Hepatocyte (in vitro differentiated cells): ENCODE results near the gene DYNLL1.

Experiments used
- CTCF ChIP-seq: fragments of 200-600 bp; sonication (generic); IDR thresholded peaks from 2 replicates; pipeline ENCODE4 v1.5.1; 2016; ENCODE audit warnings: antibody characterized with exemption, mild to moderate bottlenecking; ENCODE audit not compliant: poor library complexity
- EZH2 ChIP-seq: fragments of 200-600 bp; sonication (generic); IDR thresholded peaks from 2 replicates; pipeline ENCODE4 v1.6.1; 2016; ENCODE audit warnings: antibody characterized with exemption, mild to moderate bottlenecking, borderline replicate concordance
- EZH2phosphoT487 ChIP-seq: fragments of 200-600 bp; sonication (generic); IDR thresholded peaks from one replicate; pipeline ENCODE4 v1.6.1; 2018; ENCODE audit warnings: antibody characterized with exemption, mild to moderate bottlenecking, low read depth, moderate library complexity; ENCODE audit not compliant: unreplicated experiment, severe bottlenecking

GRCh38 chr12:120508537-120508936 lies 12.6 kb downstream of the DYNLL1 start:
- TF ChIP-seq CTCF (no peak), EZH2 (no peak), EZH2phosphoT487 (no peak)
